B cell (primary cell): Measurements from ENCODE around the gene DUXA. TPM values are rescaled to one million over a fixed set of nuclear protein-coding genes. Genes with fewer than 3 reads are reported as not detected.
A peak's percentile ranks its signal among the peaks of the same experiment; 100 is the strongest.

ENCODE experiments used
- ATAC-seq: fragments of 200-7000 bp; cut with Tn5 transposase; one replicate; pipeline ENCODE4 v1.10.0; 2021; ENCODE audit warnings: low read depth, mild to moderate bottlenecking, moderate number of reproducible peaks, moderate library complexity
- CTCF ChIA-PET: fragments of 350-600 bp; sonication (Branson Sonifier 250); formaldehyde crosslinking; loops from one replicate; lab custom pipeline; 2021; ENCODE audit warnings: antibody characterized with exemption, inconsistent platforms; lab: Charles Lee
- POLR2A ChIA-PET: fragments of 350-600 bp; sonication (Branson Sonifier 250); formaldehyde crosslinking; loops from one replicate; lab custom pipeline; 2021; ENCODE audit warnings: antibody characterized with exemption; lab: Charles Lee
- DNase-seq: peaks from one replicate; pipeline ENCODE4 v3.0.0; 2013
- H2AFZ ChIP-seq: 2 replicates; pipeline ENCODE4 v1.6.1; 2012; ENCODE audit warnings: mild to moderate bottlenecking, low read depth, low read length; ENCODE audit not compliant: insufficient read depth, poor library complexity, severe bottlenecking
- H3K27ac ChIP-seq, 2 donors: 1 replicate in 1 of 2; 2 replicates in 1 of 2; pipeline ENCODE4 v1.5.1; 2012 to 2013; ENCODE audit warnings: low read length in 2 of 2, mild to moderate bottlenecking in 2 of 2, moderate library complexity in 1 of 2
- H3K27me3 ChIP-seq, 4 experiments: fragments of 200-600 bp in 1 of 4; sonication (generic) in 1 of 4; replicated peaks in 1 of 4; 1 replicate in 2 of 4; 2 replicates in 2 of 4; pipeline versions ENCODE4 v1.6.1 to v1.7.0; 2013 to 2016; ENCODE audit warnings: low read length in 3 of 4, mild to moderate bottlenecking in 2 of 4, mixed read lengths in 1 of 4, moderate library complexity in 1 of 4; ENCODE audit not compliant: insufficient read depth in 4 of 4, control insufficient read depth in 3 of 4; ENCODE audit errors: control extremely low read depth in 1 of 4
- H3K36me3 ChIP-seq, 2 experiments: replicated peaks in 1 of 2; 1 replicate in 1 of 2; 2 replicates in 1 of 2; pipeline versions ENCODE4 v1.6.1 to v1.7.1; 2013; ENCODE audit warnings: low read length in 1 of 2; ENCODE audit not compliant: insufficient read depth in 2 of 2, control insufficient read depth in 1 of 2; ENCODE audit errors: control extremely low read depth in 1 of 2, extremely low read depth in 1 of 2
- H3K4me1 ChIP-seq, 2 donors: fragments of 200-600 bp in 1 of 2; sonication (generic) in 1 of 2; 1 replicate in 1 of 2; 2 replicates in 1 of 2; pipeline versions ENCODE4 v1.5.1 to v1.6.1; 2013 to 2017; ENCODE audit warnings: low read length in 2 of 2; ENCODE audit not compliant: control insufficient read depth in 2 of 2, insufficient read depth in 2 of 2
- H3K4me2 ChIP-seq: replicated peaks from 2 replicates; pipeline ENCODE3; 2012; ENCODE audit warnings: mild to moderate bottlenecking, low read depth, low read length; ENCODE audit not compliant: poor library complexity, severe bottlenecking
- H3K4me3 ChIP-seq, 5 experiments: fragments of 200-600 bp in 1 of 5; sonication (generic) in 1 of 5; 1 replicate in 3 of 5; 2 replicates in 2 of 5; pipeline versions ENCODE4 v1.5.1 to v1.7.0; 2011 to 2016; ENCODE audit warnings: low read length in 4 of 5, mild to moderate bottlenecking in 4 of 5, low read depth in 2 of 5, control low read depth in 1 of 5, moderate library complexity in 1 of 5; ENCODE audit not compliant: insufficient read depth in 1 of 5; ENCODE audit errors: control extremely low read depth in 1 of 5, extremely low read depth in 1 of 5
- H3K79me2 ChIP-seq: fragments of 200-600 bp; sonication (generic); one replicate; pipeline ENCODE4 v1.6.0; 2016; ENCODE audit warnings: low read length; ENCODE audit not compliant: control insufficient read depth, insufficient read depth
- H3K9ac ChIP-seq: fragments of 200-600 bp; sonication (generic); 2 replicates; pipeline ENCODE4 v1.6.1; 2017; ENCODE audit warnings: mild to moderate bottlenecking, low read length, moderate library complexity
- H3K9me3 ChIP-seq, 3 donors: one replicate each; pipeline versions ENCODE4 v1.6.1 to v1.7.1; 2013; ENCODE audit warnings: low read length in 2 of 3; ENCODE audit not compliant: control insufficient read depth in 2 of 3, insufficient read depth in 1 of 3; ENCODE audit errors: control extremely low read depth in 1 of 3
- H4K20me1 ChIP-seq: 2 replicates; pipeline ENCODE4 v1.6.0; 2012; ENCODE audit warnings: mild to moderate bottlenecking, low read length; ENCODE audit not compliant: insufficient read depth, control insufficient read depth, poor library complexity, severe bottlenecking
- H3K27ac Mint-ChIP-seq: one replicate; pipeline ENCODE4 v1.8.0; 2021; ENCODE audit warnings: mixed read lengths
- H3K27me3 Mint-ChIP-seq: one replicate; pipeline ENCODE4 v1.8.0; 2021; ENCODE audit warnings: mixed read lengths
- H3K4me1 Mint-ChIP-seq: one replicate; pipeline ENCODE4 v1.8.0; 2021; ENCODE audit warnings: mixed read lengths
- H3K4me3 Mint-ChIP-seq: one replicate; pipeline ENCODE4 v1.8.0; 2021; ENCODE audit warnings: mixed read lengths
- H3K9me3 Mint-ChIP-seq: one replicate; pipeline ENCODE4 v1.8.0; 2022; ENCODE audit warnings: mixed read lengths; ENCODE audit not compliant: insufficient read depth
- EZH2 ChIP-seq: IDR thresholded peaks from 2 replicates; pipeline ENCODE4 v1.6.1; 2012; ENCODE audit warnings: borderline replicate concordance, low read depth, mild to moderate bottlenecking, moderate library complexity, low read length; ENCODE audit not compliant: insufficient read depth, poor library complexity, severe bottlenecking
- WGBS: methylation state at CpG from one replicate; pipeline ENCODE4 v1.1.5; 2013; ENCODE audit warnings: missing lambda C conversion rate; ENCODE audit not compliant: insufficient coverage; 5-methylcytosine and 5-hydroxymethylcytosine counted together
- intact Hi-C: fragments of 100-400 bp; cut with micrococcal nuclease; formaldehyde crosslinking; loops from one replicate; pipeline ENCODE4 v1.10.0; 2022
- polyA plus RNA-seq: library from polyadenylated mRNA; depleted of rRNA; stranded (reverse); fragments of >200 nt; gene quantifications from 2 replicates; pipeline ENCODE4 v1.2.3, GENCODE V29; 2012
- total RNA-seq, 2 donors: library from RNA; stranded (reverse); fragments of 120-200 nt in 1 of 2; gene quantifications; 1 replicate in 1 of 2; 2 replicates in 1 of 2; pipeline versions ENCODE4 v1.2.3 to v1.2.4, GENCODE V29; 2013 to 2022
- TF ChIP-seq, protein P1 (sequence below): fragments of 200-600 bp; IDR thresholded peaks from one replicate; pipeline ENCODE4 v1.8.0; 2022; ENCODE audit warnings: antibody characterized with exemption, mild to moderate bottlenecking

DUXA gene
- total and polyA plus RNA-seq, 2 donors (not counting 1 experiment from before 2014, with no cell fraction given), result not detected

DNA sequence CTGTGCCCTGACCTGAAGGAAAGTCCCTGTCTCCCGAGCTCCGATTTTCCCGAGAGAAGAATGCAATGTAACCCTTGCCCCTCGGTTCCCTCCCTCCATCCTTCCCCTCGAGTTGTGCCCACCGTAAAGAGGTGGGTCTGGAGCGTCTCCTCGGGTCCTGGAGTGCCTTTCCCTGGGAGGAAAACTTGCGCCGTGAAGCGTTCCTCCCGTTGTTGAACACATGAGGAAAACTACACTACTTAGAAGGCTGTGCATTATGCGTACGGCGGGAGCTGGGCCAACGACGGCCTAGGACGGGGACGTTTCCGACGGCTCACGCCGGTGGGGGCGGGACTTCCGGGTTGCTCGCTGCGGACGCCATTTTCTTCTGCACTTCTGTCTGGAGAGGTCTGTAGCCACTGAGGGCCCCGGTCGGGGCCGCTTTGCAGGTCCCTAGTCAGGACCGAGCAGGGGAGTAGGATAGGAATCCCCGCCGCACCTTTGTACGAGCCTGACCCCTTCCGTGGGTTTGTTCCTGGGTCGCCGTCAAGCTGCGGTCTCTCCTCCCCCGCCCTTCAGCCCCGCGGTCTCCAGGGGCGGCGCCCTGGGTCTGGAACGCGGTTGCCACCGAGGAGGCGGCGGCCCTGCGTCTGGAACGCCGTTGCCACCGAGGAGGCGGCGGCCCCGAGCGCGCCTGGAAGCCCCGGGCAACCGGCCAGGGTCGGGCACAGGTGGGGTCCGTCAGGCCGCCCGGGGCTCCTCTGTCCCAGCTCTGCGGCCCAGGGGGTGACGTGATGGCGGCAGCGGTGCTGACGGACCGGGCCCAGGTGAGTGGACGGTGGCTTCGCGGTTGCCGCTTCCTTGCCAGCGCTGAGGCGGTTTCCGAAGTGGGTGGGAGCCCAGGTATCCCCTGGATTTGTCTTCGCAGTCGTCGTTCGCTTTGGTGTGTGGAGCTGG, 24.1 kb upstream of the DUXA start, which contains the start of gene ZNF264:
Gene ZNF264, plus strand, starts transcription at position 360 of the 936 bp plus-strand sequence. Its CDS starts 414 bp downstream, at position 774.
- H3K27me3 ChIP-seq, result peaks cover 0 to 11% (median 1%) of the 10 kb centered on the region in 4 experiments
- H3K4me3 ChIP-seq, result peak within 1 kb of the TSS; percentile 69 to 94 (median 81)
- peak within 1 kb of the TSS; percentile 96 for H3K27ac Mint-ChIP-seq
- CTCF ChIA-PET, result no interaction called here
- H3K9me3 Mint-ChIP-seq, result peaks cover 17% of the 10 kb centered on the region
- peaks cover 6% of the 10 kb centered on the region for H4K20me1 ChIP-seq
- TF ChIP-seq, protein P1, sequence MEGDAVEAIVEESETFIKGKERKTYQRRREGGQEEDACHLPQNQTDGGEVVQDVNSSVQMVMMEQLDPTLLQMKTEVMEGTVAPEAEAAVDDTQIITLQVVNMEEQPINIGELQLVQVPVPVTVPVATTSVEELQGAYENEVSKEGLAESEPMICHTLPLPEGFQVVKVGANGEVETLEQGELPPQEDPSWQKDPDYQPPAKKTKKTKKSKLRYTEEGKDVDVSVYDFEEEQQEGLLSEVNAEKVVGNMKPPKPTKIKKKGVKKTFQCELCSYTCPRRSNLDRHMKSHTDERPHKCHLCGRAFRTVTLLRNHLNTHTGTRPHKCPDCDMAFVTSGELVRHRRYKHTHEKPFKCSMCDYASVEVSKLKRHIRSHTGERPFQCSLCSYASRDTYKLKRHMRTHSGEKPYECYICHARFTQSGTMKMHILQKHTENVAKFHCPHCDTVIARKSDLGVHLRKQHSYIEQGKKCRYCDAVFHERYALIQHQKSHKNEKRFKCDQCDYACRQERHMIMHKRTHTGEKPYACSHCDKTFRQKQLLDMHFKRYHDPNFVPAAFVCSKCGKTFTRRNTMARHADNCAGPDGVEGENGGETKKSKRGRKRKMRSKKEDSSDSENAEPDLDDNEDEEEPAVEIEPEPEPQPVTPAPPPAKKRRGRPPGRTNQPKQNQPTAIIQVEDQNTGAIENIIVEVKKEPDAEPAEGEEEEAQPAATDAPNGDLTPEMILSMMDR, result no peak
- H2AFZ ChIP-seq, result peak within 1 kb of the TSS; percentile 99
- WGBS, result 3% methylated on average over 81 of the region's 81 CpGs
- peak within 1 kb of the TSS; percentile 85 for H3K4me2 ChIP-seq
- H3K9ac ChIP-seq, result peak within 1 kb of the TSS; percentile 76
- H3K27me3 Mint-ChIP-seq, result peaks cover 9% of the 10 kb centered on the region
- peaks cover 20 to 21% of the 10 kb centered on the region in 2 donors for H3K4me1 ChIP-seq
- peak; percentile 98 for ATAC-seq
- peaks cover 25% of the 10 kb centered on the region for H3K4me1 Mint-ChIP-seq
- peaks cover 6 to 29% of the 10 kb centered on the region in 2 experiments for H3K36me3 ChIP-seq
- peaks cover 42% of the 10 kb centered on the region for H3K79me2 ChIP-seq
- H3K9me3 ChIP-seq, result peaks cover 5 to 26% (median 7%) of the 10 kb centered on the region in 3 donors
- H3K27ac ChIP-seq, result peak within 1 kb of the TSS; percentile 73 to 81
- intact Hi-C loops, result loop anchor here (1.0 to 5.0 kb wide), 2 partner anchors 198 to 789 kb away; partner anchors contain the start of genes ZNF548 and ZNF583
- DNase-seq, result peak; percentile 92
- H3K4me3 Mint-ChIP-seq, result peak within 1 kb of the TSS; percentile 92
- POLR2A ChIA-PET, result no interaction called here

DNA sequence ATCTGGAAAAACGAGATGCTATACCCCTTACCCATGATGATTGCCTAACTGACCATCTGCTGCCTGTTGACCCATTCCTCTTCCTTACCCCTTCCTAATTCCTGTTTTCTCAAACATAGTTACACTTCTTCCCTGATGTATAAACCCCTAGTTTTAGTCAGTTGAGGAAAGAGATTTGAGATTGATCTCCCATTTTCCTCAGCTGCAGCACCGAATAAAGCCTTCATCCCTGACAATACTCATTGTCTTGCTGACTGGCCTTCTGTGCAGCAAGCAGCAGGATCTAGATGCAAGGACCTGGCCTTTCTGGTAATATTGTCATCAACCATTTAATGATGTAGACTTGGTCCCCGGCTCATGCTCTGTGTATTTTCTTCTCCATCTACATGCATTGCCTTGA, 23.0 kb upstream of the DUXA start:
- intact Hi-C loops, result loop anchor here (5.0 kb wide), 1 partner anchor 788 kb away; the partner anchor contains the start of gene ZNF583
- Histone ChIP-seq H3K79me2 (peaks cover 36% of the 10 kb centered on the region), H2AFZ (peak overlapping the region; percentile 99), H3K9me3 (peaks cover 5 to 31% (median 7%) of the 10 kb centered on the region in 3 donors), H3K27me3 (peaks cover 0 to 11% (median 4%) of the 10 kb centered on the region in 4 experiments), H3K27ac (no peak overlapping the region), H3K4me3 (no peak overlapping the region), H3K4me2 (no peak overlapping the region), H3K4me1 (peaks cover 20 to 21% of the 10 kb centered on the region in 2 donors), H3K36me3 (peaks cover 4 to 20% of the 10 kb centered on the region in 2 experiments), H4K20me1 (peaks cover 6% of the 10 kb centered on the region), H3K9ac (peak overlapping the region; percentile 76)
- peaks cover 17% of the 10 kb centered on the region for H3K9me3 Mint-ChIP-seq
- CTCF ChIA-PET, result no interaction called here
- ATAC-seq (no peak), DNase-seq (no peak)
- peaks cover 12% of the 10 kb centered on the region for H3K27me3 Mint-ChIP-seq
- no peak for TF ChIP-seq EZH2
- TF ChIP-seq, protein P1, result no peak
- POLR2A ChIA-PET, result no interaction called here
- peaks cover 25% of the 10 kb centered on the region for H3K4me1 Mint-ChIP-seq
- peak overlapping the region; percentile 96 for H3K27ac Mint-ChIP-seq
- WGBS, result 67% methylated on average over 2 of the region's 3 CpGs
- peak overlapping the region; percentile 92 for H3K4me3 Mint-ChIP-seq
